ENCODE measurements around the gene COL3A1.

DNA sequence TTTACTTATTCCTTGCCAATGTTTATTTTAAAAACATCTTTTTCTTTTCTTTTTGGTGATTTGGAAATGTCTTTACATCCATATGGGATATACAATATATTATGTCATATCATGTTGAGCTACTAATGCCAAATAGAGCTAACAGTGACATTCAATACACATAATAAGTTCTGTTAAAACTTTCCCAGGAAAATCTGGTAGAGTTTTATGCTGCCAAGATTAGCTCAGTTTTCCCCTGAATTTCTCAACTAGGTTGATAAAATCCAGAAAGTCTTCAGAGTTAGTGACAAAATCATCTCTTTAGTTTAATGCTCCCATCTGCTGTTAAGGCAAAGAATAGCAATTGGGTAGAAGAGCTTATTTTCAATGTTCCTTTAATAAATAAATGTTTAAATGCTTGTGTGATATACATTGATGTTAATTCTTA lies 9.9 kb downstream of the COL3A1 start:
- TF ChIP-seq REST (IDR thresholded peaks at IDR 0.05; ENCODE audit: insufficient read depth in 1 of 2, low read depth in 2 of 2, low read length in 2 of 2) (no peak), TAF1 (IDR thresholded peaks at IDR 0.05; ENCODE audit: borderline replicate concordance, insufficient read depth, low read length) (no peak), POLR2AphosphoS5 (IDR thresholded peaks at IDR 0.05; ENCODE audit: low read depth, low read length) (no peak), FOXP2 (optimal IDR thresholded peaks at IDR 0.05; ENCODE audit: borderline replicate concordance, extremely low read depth, extremely low read length, insufficient read depth) (no peak), SIN3A (IDR thresholded peaks at IDR 0.05; ENCODE audit: borderline replicate concordance, insufficient read depth, low read length) (no peak)
